H9 (cell line): Measurements from ENCODE around the gene ANGPT4. TPM values are rescaled to one million over a fixed set of nuclear protein-coding genes. Genes with fewer than 3 reads are reported as not detected.

Experiments
- DNase-seq: peaks from one replicate; pipeline ENCODE4 v3.0.0-alpha.2; 2017
- H2AFZ ChIP-seq: one replicate; pipeline ENCODE4 v1.6.1; 2013; ENCODE audit warnings: mild to moderate bottlenecking, low read length, control low read depth, moderate library complexity
- H2AK5ac ChIP-seq: 2 replicates; pipeline ENCODE4 v1.6.1; 2013; ENCODE audit warnings: low read length, control low read depth, mixed read lengths; ENCODE audit not compliant: insufficient read length
- H2BK120ac ChIP-seq: one replicate; pipeline ENCODE4 v1.6.1; 2013; ENCODE audit warnings: low read depth, mild to moderate bottlenecking, low read length, control low read depth, inconsistent platforms; ENCODE audit not compliant: poor library complexity, severe bottlenecking
- H2BK12ac ChIP-seq: 2 replicates; pipeline ENCODE4 v1.6.1; 2013; ENCODE audit warnings: low read length, control low read depth, mixed read lengths, low read depth; ENCODE audit not compliant: insufficient read length
- H2BK15ac ChIP-seq: 2 replicates; pipeline ENCODE4 v1.6.1; 2013; ENCODE audit warnings: low read depth, low read length, control low read depth
- H2BK20ac ChIP-seq: one replicate; pipeline ENCODE4 v1.6.1; 2013; ENCODE audit warnings: low read depth, mild to moderate bottlenecking, low read length, control low read depth, inconsistent platforms; ENCODE audit not compliant: poor library complexity, severe bottlenecking
- H2BK5ac ChIP-seq: 2 replicates; pipeline ENCODE4 v1.6.1; 2013; ENCODE audit warnings: low read length, control low read depth, mixed read lengths; ENCODE audit not compliant: insufficient read length
- H3K14ac ChIP-seq: 2 replicates; pipeline ENCODE4 v1.6.1; 2013; ENCODE audit warnings: low read length, control low read depth; ENCODE audit not compliant: insufficient read depth
- H3K18ac ChIP-seq: 2 replicates; pipeline ENCODE4 v1.6.1; 2013; ENCODE audit warnings: low read depth, mild to moderate bottlenecking, mixed read lengths, low read length, control low read depth; ENCODE audit not compliant: insufficient read length
- H3K23ac ChIP-seq: 2 replicates; pipeline ENCODE4 v1.6.1; 2013; ENCODE audit warnings: low read length, control low read depth, mixed read lengths, low read depth; ENCODE audit not compliant: insufficient read length
- H3K23me2 ChIP-seq: 2 replicates; pipeline ENCODE4 v1.6.1; 2013; ENCODE audit warnings: low read depth, mild to moderate bottlenecking, mixed read lengths, low read length, control low read depth; ENCODE audit not compliant: insufficient read length, poor library complexity, severe bottlenecking
- H3K27ac ChIP-seq: 2 replicates; pipeline ENCODE4 v1.5.1; 2013; ENCODE audit warnings: low read length, control low read depth, mixed read lengths, low read depth; ENCODE audit not compliant: insufficient read length
- H3K27me3 ChIP-seq: 2 replicates; pipeline ENCODE4 v1.6.1; 2013; ENCODE audit warnings: low read length, control low read depth, inconsistent platforms; ENCODE audit not compliant: insufficient read depth
- H3K4ac ChIP-seq: 2 replicates; pipeline ENCODE4 v1.6.1; 2013; ENCODE audit warnings: low read depth, mild to moderate bottlenecking, control low read depth, inconsistent platforms, low read length, moderate library complexity
- H3K4me1 ChIP-seq: 2 replicates; pipeline ENCODE4 v1.6.1; 2013; ENCODE audit warnings: low read length, control low read depth, inconsistent platforms; ENCODE audit not compliant: insufficient read depth
- H3K4me2 ChIP-seq: 2 replicates; pipeline ENCODE4 v1.6.1; 2013; ENCODE audit warnings: low read length, control low read depth, mixed read lengths; ENCODE audit not compliant: insufficient read length, insufficient read depth
- H3K56ac ChIP-seq: 2 replicates; pipeline ENCODE4 v1.6.1; 2013; ENCODE audit warnings: low read depth, mild to moderate bottlenecking, mixed read lengths, low read length, control low read depth; ENCODE audit not compliant: insufficient read length
- H3K79me1 ChIP-seq: 2 replicates; pipeline ENCODE4 v1.6.1; 2013; ENCODE audit warnings: low read depth, mild to moderate bottlenecking, moderate library complexity, low read length, control low read depth, inconsistent platforms; ENCODE audit not compliant: insufficient read depth, poor library complexity, severe bottlenecking
- H3K79me2 ChIP-seq: 2 replicates; pipeline ENCODE4 v1.6.1; 2013; ENCODE audit warnings: low read length, control low read depth, inconsistent platforms; ENCODE audit not compliant: insufficient read depth
- H3K9ac ChIP-seq: 2 replicates; pipeline ENCODE4 v1.6.1; 2013; ENCODE audit warnings: low read length, control low read depth, mixed read lengths; ENCODE audit not compliant: insufficient read length; ENCODE audit errors: extremely low read depth
- H3K9me3 ChIP-seq: one replicate; pipeline ENCODE4 v1.6.1; 2013; ENCODE audit warnings: low read depth, low read length, inconsistent platforms; ENCODE audit not compliant: control insufficient read depth
- H3T11ph ChIP-seq: one replicate; pipeline ENCODE4 v1.6.1; 2013; ENCODE audit warnings: mild to moderate bottlenecking, low read length, control low read depth, inconsistent platforms
- H4K20me1 ChIP-seq: one replicate; pipeline ENCODE4 v1.6.1; 2013; ENCODE audit not compliant: control insufficient read depth, insufficient read length, insufficient read depth
- H4K5ac ChIP-seq: 2 replicates; pipeline ENCODE4 v1.6.1; 2013; ENCODE audit warnings: low read depth, mild to moderate bottlenecking, mixed read lengths, low read length, control low read depth; ENCODE audit not compliant: insufficient read length
- H4K8ac ChIP-seq: replicated peaks from 2 replicates; pipeline ENCODE4 v1.6.1; 2013; ENCODE audit warnings: low read length, control low read depth, mixed read lengths, low read depth; ENCODE audit not compliant: insufficient read length
- H4K91ac ChIP-seq: 2 replicates; pipeline ENCODE4 v1.6.1; 2013; ENCODE audit warnings: low read depth, mild to moderate bottlenecking, moderate library complexity, mixed read lengths, low read length, control low read depth; ENCODE audit not compliant: insufficient read length
- H3K27ac Mint-ChIP-seq, 3 experiments: 2 replicates in 2 of 3; 3 replicates in 1 of 3; pipeline ENCODE4 v1.8.0; 2020 to 2021; ENCODE audit warnings: mixed read lengths in 3 of 3, mild to moderate bottlenecking in 1 of 3, moderate library complexity in 1 of 3
- H3K27me3 Mint-ChIP-seq: 2 replicates; pipeline ENCODE4 v1.8.0; 2021; ENCODE audit warnings: low read depth, mild to moderate bottlenecking, moderate library complexity, mixed read lengths
- H3K36me3 Mint-ChIP-seq, 3 experiments: 2 replicates in 2 of 3; 3 replicates in 1 of 3; pipeline ENCODE4 v1.8.0; 2020 to 2021; ENCODE audit warnings: low read depth in 3 of 3, mixed read lengths in 3 of 3; ENCODE audit not compliant: insufficient read depth in 1 of 3
- H3K4me1 Mint-ChIP-seq, 2 experiments: 2 replicates each; pipeline ENCODE4 v1.8.0; 2020; ENCODE audit warnings: mixed read lengths in 2 of 2
- H3K4me3 Mint-ChIP-seq, 2 experiments: 2 replicates in 1 of 2; 3 replicates in 1 of 2; pipeline ENCODE4 v1.8.0; 2020 to 2021; ENCODE audit warnings: mild to moderate bottlenecking in 2 of 2, mixed read lengths in 2 of 2, moderate library complexity in 1 of 2
- H3K9me3 Mint-ChIP-seq, 2 experiments: 2 replicates in 1 of 2; 3 replicates in 1 of 2; pipeline ENCODE4 v1.8.0; 2020; ENCODE audit warnings: mild to moderate bottlenecking in 2 of 2, mixed read lengths in 2 of 2, moderate library complexity in 1 of 2
- WGBS: extraction: QIAGEN DNeasy Blood & Tissue Kit; methylation state at CpG from one replicate; pipeline ENCODE4 v1.1.7; 2013; ENCODE audit warnings: missing lambda C conversion rate, low lambda C conversion rate, mixed read lengths; ENCODE audit not compliant: insufficient read length; ENCODE audit errors: extremely low coverage; 5-methylcytosine and 5-hydroxymethylcytosine counted together
- total RNA-seq: library from RNA; stranded (reverse); gene quantifications from 2 replicates; pipeline ENCODE4 v1.2.1, GENCODE V29; 2021
- TF ChIP-seq, protein P1 (sequence below): fragments of 200-600 bp; sonication (generic); conservative IDR thresholded peaks from 3 replicates; pipeline ENCODE4 v1.8.0; 2021; ENCODE audit warnings: antibody characterized with exemption, mild to moderate bottlenecking

The ANGPT4 gene
- total RNA-seq, 1 experiment from 2014 or later, result 0.11 TPM

DNA sequence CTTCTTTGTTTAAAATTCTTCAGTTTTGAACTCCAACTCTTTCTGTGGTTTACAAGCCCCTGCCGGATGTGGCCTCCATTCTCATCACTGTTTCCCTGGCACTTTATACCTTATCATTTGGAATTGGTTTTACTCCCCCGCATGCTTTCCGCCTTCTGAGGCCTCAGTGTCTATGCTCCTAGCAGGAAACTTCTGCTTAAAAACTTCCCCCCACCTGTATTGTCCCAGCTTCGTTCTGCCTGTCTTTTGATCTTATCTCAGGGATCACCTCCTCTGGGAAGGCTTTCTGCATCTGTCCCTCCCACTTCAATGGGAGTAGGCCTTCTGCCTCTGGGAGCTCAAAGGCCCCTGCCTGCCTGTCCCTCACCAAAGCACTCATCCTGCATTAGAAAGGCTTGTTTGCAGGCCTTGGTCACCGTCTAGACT lies 3.4 kb upstream of the ANGPT4 start:
- Histone ChIP-seq H2AFZ (no peak overlapping the region), H4K8ac (no peak overlapping the region), H3K9me3 (no peaks in the 10 kb centered on the region), H2BK120ac (no peak overlapping the region), H3K4me1 (no peaks in the 10 kb centered on the region; the same call in 1 of the 2 replicates), H3K56ac (no peak overlapping the region), H3K23ac (no peak overlapping the region), H4K91ac (no peak overlapping the region), H3K4ac (no peak overlapping the region), H3K18ac (no peak overlapping the region), H3K4me2 (no peak overlapping the region), H3K27me3 (no peaks in the 10 kb centered on the region), H2AK5ac (no peak overlapping the region), H3K9ac (no peak overlapping the region), H2BK15ac (no peak overlapping the region), H3K14ac (no peak overlapping the region), H4K5ac (no peak overlapping the region), H3K27ac (no peak overlapping the region), H2BK5ac (no peak overlapping the region), H3T11ph (no peak overlapping the region), H4K20me1 (no peaks in the 10 kb centered on the region), H2BK12ac (no peak overlapping the region), H2BK20ac (no peak overlapping the region), H3K79me2 (no peaks in the 10 kb centered on the region), H3K79me1 (no peaks in the 10 kb centered on the region), H3K23me2 (no peaks in the 10 kb centered on the region)
- Mint-ChIP-seq H3K4me1 (peaks cover 9 to 22% of the 10 kb centered on the region in 2 experiments), H3K4me3 (no peak overlapping the region), H3K9me3 (no peaks in the 10 kb centered on the region), H3K36me3 (no peaks in the 10 kb centered on the region; a peak in 1 of 7 replicates), H3K27me3 (peaks cover 10% of the 10 kb centered on the region), H3K27ac (no peak overlapping the region)
- TF ChIP-seq, protein P1, sequence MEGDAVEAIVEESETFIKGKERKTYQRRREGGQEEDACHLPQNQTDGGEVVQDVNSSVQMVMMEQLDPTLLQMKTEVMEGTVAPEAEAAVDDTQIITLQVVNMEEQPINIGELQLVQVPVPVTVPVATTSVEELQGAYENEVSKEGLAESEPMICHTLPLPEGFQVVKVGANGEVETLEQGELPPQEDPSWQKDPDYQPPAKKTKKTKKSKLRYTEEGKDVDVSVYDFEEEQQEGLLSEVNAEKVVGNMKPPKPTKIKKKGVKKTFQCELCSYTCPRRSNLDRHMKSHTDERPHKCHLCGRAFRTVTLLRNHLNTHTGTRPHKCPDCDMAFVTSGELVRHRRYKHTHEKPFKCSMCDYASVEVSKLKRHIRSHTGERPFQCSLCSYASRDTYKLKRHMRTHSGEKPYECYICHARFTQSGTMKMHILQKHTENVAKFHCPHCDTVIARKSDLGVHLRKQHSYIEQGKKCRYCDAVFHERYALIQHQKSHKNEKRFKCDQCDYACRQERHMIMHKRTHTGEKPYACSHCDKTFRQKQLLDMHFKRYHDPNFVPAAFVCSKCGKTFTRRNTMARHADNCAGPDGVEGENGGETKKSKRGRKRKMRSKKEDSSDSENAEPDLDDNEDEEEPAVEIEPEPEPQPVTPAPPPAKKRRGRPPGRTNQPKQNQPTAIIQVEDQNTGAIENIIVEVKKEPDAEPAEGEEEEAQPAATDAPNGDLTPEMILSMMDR, result no peak
- no peak for DNase-seq
- no CpG with 5 or more reads among the region's 5 CpGs for WGBS
